LNCAP (cell line): ENCODE data around the gene HDAC4.

Experiments
- CTCF ChIP-seq: fragments of 450-650 bp; IDR thresholded peaks from 2 replicates; pipeline ENCODE4 v1.5.1; 2017; ENCODE audit warnings: mild to moderate bottlenecking

HDAC4 gene

GRCh38 chr2:239184968-239185903 is 215.6 kb downstream of the HDAC4 start:
- no peak for TF ChIP-seq CTCF

- TF ChIP-seq CTCF = no peak
Measured at GRCh38 chr2:239184179-239184578, 216.6 kb downstream of the HDAC4 start.

DNA sequence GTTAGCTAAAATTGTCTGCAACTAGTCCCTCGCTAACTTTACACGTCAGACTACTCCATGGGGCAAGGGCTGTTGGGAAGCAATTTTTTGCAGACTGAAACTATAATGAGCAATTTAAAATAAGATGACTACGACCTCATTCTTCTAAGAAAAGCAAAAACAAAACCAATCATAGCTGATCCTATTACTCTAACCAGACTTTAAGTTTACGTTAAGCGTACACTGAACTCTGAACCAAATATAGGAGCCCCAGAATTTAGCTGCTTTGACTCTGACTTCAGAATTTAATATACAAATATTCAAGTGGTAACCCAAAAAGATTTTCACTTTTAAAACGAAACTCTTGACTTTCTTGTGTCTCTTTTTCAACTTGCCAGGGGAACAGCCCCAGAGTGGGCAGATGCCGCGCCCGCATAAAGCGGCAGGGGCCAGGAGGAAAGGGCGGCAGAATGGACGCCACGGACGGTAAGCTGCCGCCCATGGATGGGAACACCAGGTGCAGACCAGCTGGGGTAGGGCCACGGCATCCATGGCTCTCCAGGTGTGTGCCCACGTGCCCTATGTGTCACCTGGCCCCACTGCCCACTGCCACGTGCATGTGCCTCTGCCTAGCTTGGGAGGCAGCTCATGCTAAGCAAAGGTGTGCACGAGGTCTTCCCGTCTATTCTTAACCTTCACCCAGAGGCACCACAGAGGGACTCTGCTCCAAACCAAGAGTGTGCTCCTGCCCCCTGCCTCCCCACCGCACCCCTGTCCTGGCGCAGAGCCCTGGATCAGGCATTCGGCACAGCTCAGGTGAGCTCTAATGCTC is 217.6 kb downstream of the HDAC4 start:
- no peak for TF ChIP-seq CTCF

DNA sequence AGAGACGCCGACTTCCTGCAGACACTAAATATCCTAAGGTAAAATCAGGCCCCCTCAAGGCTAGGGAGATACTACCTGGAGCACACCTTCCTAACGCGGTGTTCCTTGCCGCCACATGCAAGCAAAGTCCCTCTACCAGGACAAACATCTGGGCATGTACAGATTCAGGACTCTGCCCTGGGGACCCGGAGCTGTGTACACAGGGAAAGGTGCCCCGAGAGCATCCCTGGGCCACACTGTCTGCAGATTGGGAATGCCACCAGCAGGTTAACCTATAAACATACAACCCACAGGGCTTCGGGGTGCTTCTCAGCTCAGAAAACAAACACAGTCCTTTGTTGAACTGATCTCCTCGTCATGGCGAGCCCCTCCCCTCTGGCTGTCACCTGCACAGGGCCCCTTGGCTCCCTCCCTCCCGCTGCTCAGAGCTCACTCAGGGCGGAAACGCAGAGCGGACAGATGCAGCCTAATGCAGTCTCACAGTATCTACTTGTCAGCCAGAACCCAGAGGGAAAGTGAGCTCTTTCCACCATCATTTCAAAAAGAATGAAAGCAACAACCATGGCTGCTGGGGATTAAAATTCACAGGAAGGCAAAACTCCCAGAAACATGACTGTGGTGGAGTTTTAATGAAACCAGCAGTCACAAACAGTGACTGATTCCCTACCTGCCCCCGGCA is 218.8 kb downstream of the HDAC4 start:
- no peak for TF ChIP-seq CTCF

- no peak for TF ChIP-seq CTCF
Measured at GRCh38 chr2:239181074-239181902, 219.5 kb downstream of the HDAC4 start.

DNA sequence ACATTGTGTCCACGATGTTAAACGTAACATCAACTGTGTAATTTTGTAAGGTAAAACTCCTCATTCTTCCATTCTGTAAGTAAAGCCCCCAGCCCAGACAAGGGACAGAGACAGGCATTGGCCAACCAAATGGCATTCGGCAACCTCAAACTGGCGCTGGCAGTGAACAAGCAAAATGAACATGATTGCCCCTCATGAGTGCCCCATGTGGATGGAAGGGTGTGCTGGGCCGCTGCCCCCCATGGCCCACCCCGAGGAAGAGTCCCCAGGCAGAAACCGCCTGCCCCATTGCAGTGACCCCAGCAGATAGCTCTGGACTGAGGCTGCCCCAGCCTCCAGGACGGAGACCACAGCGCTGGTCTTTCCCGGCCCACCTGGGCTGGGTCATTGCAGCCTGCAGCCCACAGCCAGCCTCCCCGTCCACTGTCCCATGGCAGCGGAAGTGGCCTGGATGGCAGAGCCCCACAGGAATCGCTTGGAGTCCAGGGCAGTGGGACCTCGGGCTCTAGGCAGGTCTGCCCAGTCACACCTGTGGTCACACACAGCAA is 220.2 kb downstream of the HDAC4 start:
- no peak for TF ChIP-seq CTCF
